ENCODE data around the gene ZBTB22.
A peak's percentile ranks its signal among the peaks of the same experiment; 100 is the strongest.
"Not testable (repeated sequence)": the region's sequence is repeated elsewhere in the genome, so short reads cannot be mapped to it uniquely, and the experiment has no call there.

Gene ZBTB22

GRCh38 chr6:33317669-33318425 lies at the start of gene ZBTB22:
Gene ZBTB22, minus strand, starts transcription at chr6:33317744. Its CDS starts 828 bp downstream, at chr6:33316916.
- H3K4me3 ChIP-seq (ENCODE audit: low read length): peak within 1 kb of the TSS; percentile 68
- no peak for TF ChIP-seq CTCF (IDR thresholded peaks at IDR 0.05; ENCODE audit: insufficient read depth, low read depth, low read length, missing control alignments)

GRCh38 chr6:33367009-33367714 lies 49.6 kb upstream of the ZBTB22 start:
- no peak for TF ChIP-seq CTCF (IDR thresholded peaks at IDR 0.05; ENCODE audit: insufficient read depth, low read depth, low read length, missing control alignments)
- no peak for DNase-seq (ENCODE audit: low read depth)
- H3K4me3 ChIP-seq (ENCODE audit: low read length): no peak overlapping the region

More at GRCh38 chr6:33317669-33318425, at the start of gene ZBTB22:
- DNase-seq (ENCODE audit: low read depth): peak; percentile 100

- DNase-seq (ENCODE audit: low read depth); H3K4me3 ChIP-seq (ENCODE audit: low read length): not testable (repeated sequence)
Measured at GRCh38 chr6:33365206-33365971, 47.8 kb upstream of the ZBTB22 start.

- not testable (repeated sequence) for H3K4me3 ChIP-seq (ENCODE audit: low read length)
- peak; percentile 8 for DNase-seq (ENCODE audit: low read depth)
Measured at GRCh38 chr6:33364475-33365205, 47.1 kb upstream of the ZBTB22 start.

- H3K4me3 ChIP-seq (ENCODE audit: low read length); DNase-seq (ENCODE audit: low read depth): not testable (repeated sequence)
Measured at GRCh38 chr6:33363486-33363885, 45.9 kb upstream of the ZBTB22 start.

GRCh38 chr6:33359331-33359730 lies 41.8 kb upstream of the ZBTB22 start:
- DNase-seq (ENCODE audit: low read depth): no peak
- no peak for TF ChIP-seq CTCF (IDR thresholded peaks at IDR 0.05; ENCODE audit: insufficient read depth, low read depth, low read length, missing control alignments)
- no peak overlapping the region for H3K4me3 ChIP-seq (ENCODE audit: low read length)

- not testable (repeated sequence) for H3K4me3 ChIP-seq (ENCODE audit: low read length)
- peak; percentile 24 for DNase-seq (ENCODE audit: low read depth)
Measured at GRCh38 chr6:33357160-33357871, 39.8 kb upstream of the ZBTB22 start.

- no peak overlapping the region for H3K4me3 ChIP-seq (ENCODE audit: low read length)
- no peak for TF ChIP-seq CTCF (IDR thresholded peaks at IDR 0.05; ENCODE audit: insufficient read depth, low read depth, low read length, missing control alignments)
- DNase-seq (ENCODE audit: low read depth): no peak
Measured at GRCh38 chr6:33356295-33356694, 38.8 kb upstream of the ZBTB22 start.

GRCh38 chr6:33355860-33356259 lies 38.3 kb upstream of the ZBTB22 start:
- DNase-seq (ENCODE audit: low read depth): not testable (repeated sequence)

More at GRCh38 chr6:33355860-33356259, 38.3 kb upstream of the ZBTB22 start:
- H3K4me3 ChIP-seq (ENCODE audit: low read length): not testable (repeated sequence)
